HG03039 (cell line): ENCODE results near the gene ARFGAP3.

Experiments
- ATAC-seq: cut with Tn5 transposase; IDR thresholded peaks from one replicate; pipeline ENCODE4 v1.9.1; 2021; ENCODE audit warnings: mild to moderate bottlenecking, moderate library complexity; ENCODE audit not compliant: unreplicated experiment

ARFGAP3 gene

GRCh38 chr22:42865536-42865935 lies 8.5 kb upstream of the ARFGAP3 start:
- no peak for ATAC-seq

- no peak for ATAC-seq
These were observed 6.4 kb upstream of the ARFGAP3 start for GRCh38 chr22:42863349-42863961.

GRCh38 chr22:42862045-42862734 lies 5.1 kb upstream of the ARFGAP3 start:
- no peak for ATAC-seq

GRCh38 chr22:42860968-42861367 lies 3.9 kb upstream of the ARFGAP3 start:
- ATAC-seq = no peak

- no peak for ATAC-seq
These were observed 890 bp upstream of the ARFGAP3 start for GRCh38 chr22:42857845-42858481.

- peak; percentile 11 for ATAC-seq
These were observed 751 bp downstream of the ARFGAP3 start for GRCh38 chr22:42856179-42856864.

- ATAC-seq = no peak
These were observed 1.4 kb downstream of the ARFGAP3 start for GRCh38 chr22:42855721-42856120.

GRCh38 chr22:42855211-42855610 lies 1.9 kb downstream of the ARFGAP3 start:
- ATAC-seq = no peak

- no peak for ATAC-seq
These were observed 8.0 kb downstream of the ARFGAP3 start for GRCh38 chr22:42848941-42849550.

- no peak for ATAC-seq
These were observed 10.0 kb downstream of the ARFGAP3 start for GRCh38 chr22:42847110-42847509.

- ATAC-seq = no peak
These were observed 12.3 kb downstream of the ARFGAP3 start for GRCh38 chr22:42844756-42845155.

GRCh38 chr22:42842658-42843370 lies 14.3 kb downstream of the ARFGAP3 start:
- no peak for ATAC-seq

GRCh38 chr22:42841444-42841843 lies 15.6 kb downstream of the ARFGAP3 start:
- no peak for ATAC-seq

- ATAC-seq = no peak
These were observed 19.5 kb downstream of the ARFGAP3 start for GRCh38 chr22:42837556-42837955.

GRCh38 chr22:42836026-42836425 lies 21.0 kb downstream of the ARFGAP3 start:
- no peak for ATAC-seq

- no peak for ATAC-seq
These were observed 22.7 kb downstream of the ARFGAP3 start for GRCh38 chr22:42834177-42834949.

GRCh38 chr22:42833104-42833503 lies 24.0 kb downstream of the ARFGAP3 start:
- no peak for ATAC-seq

GRCh38 chr22:42831712-42832111 lies 25.4 kb downstream of the ARFGAP3 start:
- ATAC-seq = no peak

- no peak for ATAC-seq
These were observed 26.9 kb downstream of the ARFGAP3 start for GRCh38 chr22:42830161-42830560.

GRCh38 chr22:42829302-42829701 lies 27.8 kb downstream of the ARFGAP3 start:
- no peak for ATAC-seq
